ENCODE results near the gene ETV2. TPM values are rescaled to one million over a fixed set of nuclear protein-coding genes. Genes with fewer than 3 reads are reported as not detected.

ETV2 gene
- total RNA-seq, 2 experiments from 2014 or later, result 0.58 to 0.59 TPM

DNA sequence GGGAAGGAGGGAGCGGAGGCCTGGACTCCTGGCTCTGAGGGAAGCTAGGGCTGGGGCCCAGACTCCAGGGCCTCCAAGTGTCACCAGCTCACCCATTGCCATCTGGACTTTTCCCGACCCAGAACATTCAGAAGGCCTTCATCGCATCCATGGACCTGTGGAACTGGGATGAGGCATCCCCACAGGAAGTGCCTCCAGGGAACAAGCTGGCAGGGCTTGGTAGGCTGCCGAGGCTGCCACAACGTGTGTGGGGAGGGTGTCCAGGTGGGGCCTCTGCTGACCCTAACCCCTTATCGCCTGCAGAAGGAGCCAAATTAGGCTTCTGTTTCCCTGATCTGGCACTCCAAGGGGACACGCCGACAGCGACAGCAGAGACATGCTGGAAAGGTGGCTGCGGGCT, 767 bp downstream of the ETV2 start:
- DNase-seq, result no peak
- Histone ChIP-seq H3K4me1 (ENCODE audit: insufficient read depth, low read length) (peaks cover 47% of the 10 kb centered on the region), H3K27ac (ENCODE audit: low read depth in 1 of 2, low read length in 2 of 2) (no peak overlapping the region), H3K27me3 (ENCODE audit: control insufficient read depth in 1 of 2, insufficient read depth in 2 of 2, low read length in 2 of 2) (no peaks in the 10 kb centered on the region), H3K36me3 (ENCODE audit: insufficient read depth, low read length) (peaks cover 6% of the 10 kb centered on the region), H3K9me3 (ENCODE audit: control insufficient read depth in 1 of 2, insufficient read depth in 1 of 2, low read length in 2 of 2) (no peaks in the 10 kb centered on the region), H3K4me3 (ENCODE audit: low read length) (no peak overlapping the region)
- intact Hi-C loops (cut with DNase I, micrococcal nuclease), result loop anchor here (2.0 to 5.0 kb wide), 2 partner anchors 30 to 115 kb away; partner anchors contain the start of genes HAUS5 (in 1 of the 2), HSPB6 (in 1 of the 2) and PROSER3 (in 1 of the 2)
- H3K9me3 Mint-ChIP-seq, result no peaks in the 10 kb centered on the region
- no peak for ATAC-seq (ENCODE audit: poor library complexity)
- ChIA-PET CTCF (no interaction called here), POLR2A (interaction anchor here (1.0 to 1.9 kb wide), 2 partner anchors 31 to 99 kb away, joined by 4 to 6 read pairs; no protein-coding TSS in a partner anchor)
- peak overlapping the region; percentile 76 for H3K4me3 Mint-ChIP-seq
- no peaks in the 10 kb centered on the region for H3K27me3 Mint-ChIP-seq
- H3K27ac Mint-ChIP-seq, result peak overlapping the region; percentile 39
- H3K36me3 Mint-ChIP-seq (ENCODE audit: low read depth), result peaks cover 1% of the 10 kb centered on the region
- TF ChIP-seq CTCF (IDR thresholded peaks at IDR 0.05), result no peak
- H3K4me1 Mint-ChIP-seq (ENCODE audit: low read depth), result peaks cover 31% of the 10 kb centered on the region

DNA sequence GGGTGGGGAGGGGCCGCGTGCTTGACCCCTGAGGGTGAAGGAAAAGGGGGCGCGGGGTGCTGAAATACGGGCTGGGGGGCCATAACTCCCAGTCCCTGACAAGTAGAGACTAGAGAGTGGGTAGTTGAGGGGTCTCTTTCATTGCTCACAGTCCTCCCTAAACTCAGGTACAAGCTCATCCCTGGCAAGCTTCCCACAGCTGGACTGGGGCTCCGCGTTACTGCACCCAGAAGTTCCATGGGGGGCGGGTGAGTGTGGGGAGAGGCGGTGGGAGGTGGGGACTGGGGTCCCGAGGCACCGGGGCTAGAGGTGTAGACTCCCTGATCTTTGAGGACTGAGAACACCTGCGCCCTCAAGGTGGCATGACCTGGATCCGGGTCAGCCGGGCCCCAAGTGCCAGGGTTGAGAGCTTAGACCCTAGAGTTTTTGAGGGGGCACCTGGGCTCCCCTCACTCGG, 1.3 kb downstream of the ETV2 start:
- H3K9me3 Mint-ChIP-seq, result no peaks in the 10 kb centered on the region
- intact Hi-C loops (cut with DNase I, micrococcal nuclease), result loop anchor here (1.0 to 5.0 kb wide), 3 partner anchors 15 to 114 kb away; partner anchors contain the start of genes HAUS5 (in 1 of the 2), HSPB6 (in 1 of the 2) and PROSER3 (in 1 of the 2)
- CTCF ChIA-PET, result no interaction called here

More for the DNA sequence above, 1.3 kb downstream of the ETV2 start:
- ATAC-seq (ENCODE audit: poor library complexity) (no peak), DNase-seq (no peak)
- Mint-ChIP-seq H3K4me3 (peak overlapping the region; percentile 76), H3K4me1 (ENCODE audit: low read depth) (peaks cover 33% of the 10 kb centered on the region), H3K27ac (peak overlapping the region; percentile 39), H3K36me3 (ENCODE audit: low read depth) (no peaks in the 10 kb centered on the region), H3K27me3 (no peaks in the 10 kb centered on the region)
- peaks cover 1% of the 10 kb centered on the region for H3K36me3 ChIP-seq (ENCODE audit: insufficient read depth, low read length)
- H3K9me3 ChIP-seq (ENCODE audit: control insufficient read depth in 1 of 2, insufficient read depth in 1 of 2, low read length in 2 of 2), result no peaks in the 10 kb centered on the region
- H3K27ac ChIP-seq (ENCODE audit: low read depth in 1 of 2, low read length in 2 of 2), result peak overlapping the region in 1 of 2 donors; percentile 55
- TF ChIP-seq CTCF (IDR thresholded peaks at IDR 0.05), result no peak
- H3K4me1 ChIP-seq (ENCODE audit: insufficient read depth, low read length), result peaks cover 52% of the 10 kb centered on the region
- peak overlapping the region; percentile 95 for H3K4me3 ChIP-seq (ENCODE audit: low read length)
- no peaks in the 10 kb centered on the region for H3K27me3 ChIP-seq (ENCODE audit: control insufficient read depth in 1 of 2, insufficient read depth in 2 of 2, low read length in 2 of 2)
- POLR2A ChIA-PET, result interaction anchor here (1.0 to 2.6 kb wide), 3 partner anchors 30 to 98 kb away, joined by 4 to 15 read pairs (median 6); partner anchors contain the start of gene HAUS5
